ENCODE data around the gene SLC8A2. TPM values are rescaled to one million over a fixed set of nuclear protein-coding genes. Genes with fewer than 3 reads are reported as not detected.

Gene SLC8A2
- total and polyA plus RNA-seq, 2 of the 8 experiments (the other 6 are each of a cell fraction or from before 2014, with no cell fraction given), result 7.3 to 12.4 TPM

- no peak overlapping the region for H2BK20ac ChIP-seq (ENCODE audit: low read length)
- no peak for DNase-seq (ENCODE audit: low read depth in 1 of 2, low spot score in 2 of 2)
- no peak overlapping the region for H2BK15ac ChIP-seq (ENCODE audit: low read length)
- peaks cover 16% of the 10 kb centered on the region for H3K23me2 ChIP-seq (ENCODE audit: low read depth, low read length)
- no peak overlapping the region for H2BK5ac ChIP-seq (ENCODE audit: low read depth, low read length)
- 90% methylated on average over 1 of the region's 1 CpG; no CpG with 5 or more reads in 1 of the 2 experiments for WGBS, 2 experiments (ENCODE audit: extremely low coverage in 1 of 2, insufficient coverage in 1 of 2, insufficient read length in 1 of 2, insufficient replicate concordance in 2 of 2, low coverage in 1 of 2, low lambda C conversion rate in 2 of 2, missing lambda C conversion rate in 1 of 2)
- TF ChIP-seq FOSL1 (IDR thresholded peaks at IDR 0.05; ENCODE audit: insufficient read depth, low read depth, low read length) (no peak), ASH2L (IDR thresholded peaks at IDR 0.05; ENCODE audit: low read length) (no peak), POLR2AphosphoS5 (IDR thresholded peaks at IDR 0.05; ENCODE audit: low read depth, low read length) (no peak), POLR2A (IDR thresholded peaks at IDR 0.05; ENCODE audit: control extremely low read depth in 1 of 2, low read depth in 2 of 2, low read length in 2 of 2) (no peak), RFX5 (IDR thresholded peaks at IDR 0.05; ENCODE audit: borderline replicate concordance, low read depth, low read length) (no peak), CBX8 (IDR thresholded peaks at IDR 0.05; ENCODE audit: borderline replicate concordance, low read depth, low read length) (no peak), E2F6 (IDR thresholded peaks at IDR 0.05) (no peak)
- H3K79me2 ChIP-seq (ENCODE audit: control insufficient read depth in 1 of 2, insufficient read depth in 2 of 2, low read length in 2 of 2), result no peaks in the 10 kb centered on the region
- no peak overlapping the region for H3K18ac ChIP-seq (ENCODE audit: extremely low read depth, low read length)
- H4K20me1 ChIP-seq (replicated peaks in 1 of 2; ENCODE audit: control insufficient read depth in 1 of 2, insufficient read depth in 2 of 2, low read length in 2 of 2), result no peaks in the 10 kb centered on the region
- H2BK12ac ChIP-seq (ENCODE audit: low read depth, low read length), result no peak overlapping the region
- H3K23ac ChIP-seq (ENCODE audit: insufficient read length), result no peak overlapping the region
- H2AK5ac ChIP-seq (ENCODE audit: low read depth, low read length), result no peak overlapping the region
- no peak overlapping the region for H4K8ac ChIP-seq (ENCODE audit: extremely low read depth, insufficient read depth, low read length)
- H4K91ac ChIP-seq (replicated peaks; ENCODE audit: insufficient read length, low read length), result no peak overlapping the region
- no peak overlapping the region for H3K9ac ChIP-seq (replicated peaks in 1 of 4; ENCODE audit: extremely low read depth in 1 of 4, low read depth in 3 of 4, low read length in 3 of 4)
- H3K4me3 ChIP-seq (ENCODE audit: extremely low read depth in 1 of 4, insufficient read depth in 2 of 4, low read depth in 3 of 4, low read length in 4 of 4), result no peak overlapping the region
- H3K4me1 ChIP-seq (replicated peaks in 1 of 4; ENCODE audit: control insufficient read depth in 3 of 4, insufficient read depth in 4 of 4, low read length in 3 of 4), result peaks cover 0 to 21% (median 13%) of the 10 kb centered on the region in 4 experiments; a peak in 5 of 7 replicates
- no peak overlapping the region for H4K5ac ChIP-seq (ENCODE audit: insufficient read length, low read depth, low read length)
- ChIA-PET POLR2A (ENCODE audit: partially characterized antibody) (interaction anchor here (0.6 to 1.9 kb wide), 7 partner anchors 10 to 265 kb away, joined by 3 to 6 read pairs (median 3); partner anchors contain the start of gene KPTN), CTCF (ENCODE audit: partially characterized antibody) (interaction anchor here (0.6 to 24.5 kb wide), 17 partner anchors 8 to 338 kb away, joined by 3 to 436 read pairs (median 5); partner anchors contain the start of genes EHD2, KPTN and SLC8A2)
- H3K4ac ChIP-seq (replicated peaks; ENCODE audit: insufficient read length, low read depth, low read length), result no peak overlapping the region
- H3K36me3 ChIP-seq (ENCODE audit: control insufficient read depth in 2 of 4, insufficient read depth in 4 of 4, low read length in 3 of 4), result no peaks in the 10 kb centered on the region
- H3K27me3 ChIP-seq (replicated peaks in 1 of 4; ENCODE audit: control insufficient read depth in 3 of 4, extremely low read depth in 1 of 4, insufficient read depth in 3 of 4, low read length in 3 of 4), result peaks cover 0 to 25% (median 18%) of the 10 kb centered on the region in 4 experiments; a peak in 6 of 7 replicates
- no peak for FAIRE-seq
- H3K27ac ChIP-seq (ENCODE audit: low read depth, low read length), result no peak overlapping the region
- H3K14ac ChIP-seq (ENCODE audit: insufficient read length), result no peak overlapping the region
- no peak overlapping the region for H2BK120ac ChIP-seq (replicated peaks; ENCODE audit: low read depth, low read length)
- no peaks in the 10 kb centered on the region for H3K79me1 ChIP-seq (ENCODE audit: low read depth, low read length)
- H2AFZ ChIP-seq (ENCODE audit: low read length), result no peak overlapping the region
- no peak overlapping the region for H3K56ac ChIP-seq (replicated peaks; ENCODE audit: insufficient read length, low read depth, low read length)
- no peaks in the 10 kb centered on the region for H3K9me3 ChIP-seq (ENCODE audit: insufficient read depth in 2 of 2, low read depth in 1 of 2, low read length in 1 of 2)
- no peak overlapping the region for H3K4me2 ChIP-seq (ENCODE audit: insufficient read depth in 1 of 2, low read depth in 2 of 2, low read length in 2 of 2)
Observed at GRCh38 chr19:47433121-47433520, 38.6 kb downstream of the SLC8A2 start.
